ENCODE data around the gene RNF182.
"Not testable (repeated sequence)": the region's sequence is repeated elsewhere in the genome, so short reads cannot be mapped to it uniquely, and the experiment has no call there.

The RNF182 gene

GRCh38 chr6:13924949-13925881 lies at the start of gene RNF182:
TSS of gene RNF182 (plus strand) at chr6:13924952. CDS start at chr6:13977120, 52,168 bp downstream.
- DNase-seq (ENCODE audit: low read depth) = no peak

GRCh38 chr6:13877051-13877450 lies 47.7 kb upstream of the RNF182 start:
- no peak for DNase-seq (ENCODE audit: low read depth)

- not testable (repeated sequence) for DNase-seq (ENCODE audit: low read depth)
These were observed 44.6 kb upstream of the RNF182 start for GRCh38 chr6:13880061-13880663.

- no peak for DNase-seq (ENCODE audit: low read depth)
These were observed 43.1 kb upstream of the RNF182 start for GRCh38 chr6:13881621-13882165.

GRCh38 chr6:13883966-13884365 lies 40.8 kb upstream of the RNF182 start:
- DNase-seq (ENCODE audit: low read depth) = no peak

GRCh38 chr6:13884397-13884796 lies 40.4 kb upstream of the RNF182 start:
- no peak for DNase-seq (ENCODE audit: low read depth)

GRCh38 chr6:13885601-13886000 lies 39.2 kb upstream of the RNF182 start:
- no peak for DNase-seq (ENCODE audit: low read depth)

- no peak for DNase-seq (ENCODE audit: low read depth)
These were observed 37.8 kb upstream of the RNF182 start for GRCh38 chr6:13886949-13887348.

GRCh38 chr6:13892017-13892645 lies 32.6 kb upstream of the RNF182 start:
- no peak for DNase-seq (ENCODE audit: low read depth)

- no peak for DNase-seq (ENCODE audit: low read depth)
These were observed 21.8 kb upstream of the RNF182 start for GRCh38 chr6:13902922-13903321.

- DNase-seq (ENCODE audit: low read depth) = no peak
These were observed 21.4 kb upstream of the RNF182 start for GRCh38 chr6:13903364-13903763.

GRCh38 chr6:13907001-13907350 lies 17.8 kb upstream of the RNF182 start:
- DNase-seq (ENCODE audit: low read depth) = no peak

GRCh38 chr6:13907614-13908215 lies 17.0 kb upstream of the RNF182 start:
- DNase-seq (ENCODE audit: low read depth) = no peak

GRCh38 chr6:13908955-13909381 lies 15.8 kb upstream of the RNF182 start:
- DNase-seq (ENCODE audit: low read depth) = peak; percentile 11

- no peak for DNase-seq (ENCODE audit: low read depth)
These were observed 14.3 kb upstream of the RNF182 start for GRCh38 chr6:13910443-13910842.

- DNase-seq (ENCODE audit: low read depth) = no peak
These were observed 13.4 kb upstream of the RNF182 start for GRCh38 chr6:13911337-13911736.

- DNase-seq (ENCODE audit: low read depth) = no peak
These were observed 11.3 kb upstream of the RNF182 start for GRCh38 chr6:13913226-13914001.

- no peak for DNase-seq (ENCODE audit: low read depth)
These were observed 10.4 kb upstream of the RNF182 start for GRCh38 chr6:13914351-13914750.

- DNase-seq (ENCODE audit: low read depth) = no peak
These were observed 9.1 kb upstream of the RNF182 start for GRCh38 chr6:13915561-13916229.

GRCh38 chr6:13916230-13916944 lies 8.4 kb upstream of the RNF182 start:
- no peak for DNase-seq (ENCODE audit: low read depth)

Data from activated gamma-delta T cell treated with anti-CD3 and anti-CD28 coated beads, Interleukin-2, amount 50 U/mL, for 16 hours (primary cell).